NCI-H510A (cell line): ENCODE measurements around the gene KMT2E.

Experiments
- DNase-seq: peaks from one replicate; lab custom pipeline; 2025; lab: John Stamatoyannopoulos, UW

Gene KMT2E

GRCh38 chr7:105087981-105088380, 74.0 kb downstream of the KMT2E start:
- no peak for DNase-seq

- DNase-seq = no peak
These were observed 74.5 kb downstream of the KMT2E start for GRCh38 chr7:105088456-105088855.

GRCh38 chr7:105094966-105095365, 81.0 kb downstream of the KMT2E start:
- no peak for DNase-seq

- DNase-seq = no peak
These were observed 82.3 kb downstream of the KMT2E start for GRCh38 chr7:105096306-105096705.

GRCh38 chr7:105097619-105098018, 83.6 kb downstream of the KMT2E start:
- DNase-seq = no peak

- no peak for DNase-seq
These were observed 85.0 kb downstream of the KMT2E start for GRCh38 chr7:105098863-105099515.

GRCh38 chr7:105101864-105102263, 87.9 kb downstream of the KMT2E start:
- DNase-seq = no peak

GRCh38 chr7:105102557-105103352, 88.8 kb downstream of the KMT2E start:
- no peak for DNase-seq

- no peak for DNase-seq
These were observed 91.6 kb downstream of the KMT2E start for GRCh38 chr7:105105579-105105978.

GRCh38 chr7:105106473-105106872, 92.5 kb downstream of the KMT2E start:
- DNase-seq = no peak

- no peak for DNase-seq
These were observed 93.5 kb downstream of the KMT2E start for GRCh38 chr7:105107458-105107857.

GRCh38 chr7:105112440-105113418, 98.7 kb downstream of the KMT2E start:
- DNase-seq = no peak

- DNase-seq = no peak
These were observed 104.9 kb downstream of the KMT2E start for GRCh38 chr7:105118612-105119600.

GRCh38 chr7:105122619-105123018, 108.6 kb downstream of the KMT2E start:
- no peak for DNase-seq

GRCh38 chr7:105125745-105126144, 111.7 kb downstream of the KMT2E start:
- DNase-seq = no peak

- no peak for DNase-seq
These were observed 112.5 kb downstream of the KMT2E start for GRCh38 chr7:105126436-105126975.

GRCh38 chr7:105127179-105127578, 113.2 kb downstream of the KMT2E start:
- DNase-seq = no peak

GRCh38 chr7:105130048-105130447, 116.0 kb downstream of the KMT2E start:
- no peak for DNase-seq

GRCh38 chr7:105130580-105130979, 116.6 kb downstream of the KMT2E start:
- no peak for DNase-seq

- no peak for DNase-seq
These were observed 117.1 kb downstream of the KMT2E start for GRCh38 chr7:105131033-105131656.
